ENCODE data around the gene ABHD2.
A peak's percentile ranks its signal among the peaks of the same experiment; 100 is the strongest.
"Not testable (repeated sequence)": the region's sequence is repeated elsewhere in the genome, so short reads cannot be mapped to it uniquely, and the experiment has no call there.

Gene ABHD2

DNA sequence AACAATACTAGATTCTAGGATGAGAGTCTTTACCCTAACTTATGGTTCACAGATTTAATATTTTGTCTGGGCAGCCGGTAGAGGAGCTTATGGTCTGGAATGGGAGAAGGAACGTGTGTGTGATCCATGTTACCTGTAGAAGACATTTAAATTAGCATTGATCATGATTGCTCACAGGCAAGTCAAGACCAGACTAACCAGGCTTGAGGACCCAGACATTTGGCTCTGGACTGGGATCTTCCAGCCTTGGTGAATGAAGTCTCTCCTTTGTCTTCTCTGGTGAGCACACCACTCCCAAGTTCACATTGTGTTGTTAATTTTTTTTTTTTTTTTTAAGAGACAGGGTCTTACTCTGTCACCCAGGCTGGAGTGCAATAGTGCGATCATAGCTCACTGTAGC, 11.7 kb downstream of the ABHD2 start:
- DNase-seq = no peak

DNA sequence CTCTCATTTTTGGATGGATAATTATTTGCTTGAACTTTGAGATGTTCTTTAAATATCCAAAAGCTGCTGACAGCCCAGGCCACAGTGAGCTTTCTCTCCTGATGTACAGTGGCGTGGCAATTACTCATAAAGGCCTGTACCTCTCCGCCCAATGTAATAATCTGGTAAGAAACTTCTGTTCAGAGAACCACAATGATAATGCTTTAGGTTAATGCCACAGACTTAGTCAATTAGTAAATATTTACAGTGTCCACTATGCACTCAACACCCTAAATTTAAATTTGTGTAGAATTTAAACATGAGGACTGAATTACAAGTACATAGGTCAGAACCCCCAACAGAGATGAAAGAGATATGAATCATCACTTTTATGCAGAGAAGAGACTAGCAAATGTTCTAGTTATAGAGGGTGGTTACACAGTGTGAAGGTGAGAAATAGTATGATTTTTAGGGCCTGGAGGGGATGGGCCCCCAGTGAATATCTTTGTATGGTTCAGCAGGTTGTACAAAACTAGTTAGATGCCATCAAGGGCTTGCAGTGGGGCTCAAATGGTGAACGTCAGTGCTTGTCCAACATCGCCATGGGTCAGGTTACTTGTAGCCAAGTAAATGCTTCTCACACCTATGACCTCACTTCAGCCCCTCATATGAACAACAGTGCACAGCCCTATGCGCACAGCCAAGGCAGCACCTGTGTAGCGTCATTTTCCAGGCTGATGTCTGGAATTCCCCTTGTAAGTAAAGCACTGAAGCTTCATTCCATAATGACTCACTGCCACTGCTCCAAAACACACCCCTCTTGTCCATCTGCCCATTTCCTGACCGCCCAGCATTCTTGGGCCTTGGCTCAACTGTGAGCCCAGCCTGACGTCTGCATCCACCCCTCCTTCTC, 13.3 kb downstream of the ABHD2 start:
- DNase-seq = no peak

DNA sequence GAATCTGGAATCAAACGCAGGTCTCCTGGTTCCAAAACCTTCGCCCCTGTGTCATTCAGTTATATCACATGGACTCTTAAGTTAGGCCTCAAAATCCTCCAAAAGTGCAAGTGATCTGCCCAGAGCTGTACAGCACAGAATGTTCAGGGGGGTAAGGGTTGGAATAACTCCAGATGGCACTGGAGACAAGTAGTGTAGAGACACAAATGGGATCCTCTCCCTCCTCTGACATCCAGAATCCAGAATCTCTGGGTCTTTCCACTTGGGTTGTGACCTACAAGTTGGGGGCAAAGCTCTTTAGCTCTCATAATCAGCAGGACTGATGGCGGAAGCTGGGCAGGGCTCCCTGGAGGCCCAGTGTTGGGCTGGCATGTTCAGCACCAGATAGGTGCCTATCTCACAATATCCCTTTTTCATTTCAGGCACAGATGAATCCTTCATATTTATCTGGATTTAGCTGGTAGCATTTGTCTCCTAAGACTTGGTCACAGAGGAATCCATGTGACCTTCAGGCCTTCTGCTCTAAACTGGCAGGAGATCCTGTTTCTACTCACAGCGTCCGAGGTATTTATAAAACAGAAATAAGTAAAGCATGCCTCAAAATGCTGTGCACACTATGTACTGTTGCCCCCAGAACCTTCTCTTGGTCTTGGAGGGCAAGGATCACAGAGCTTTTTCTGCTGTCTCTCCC, 15.4 kb downstream of the ABHD2 start:
- DNase-seq = no peak

DNA sequence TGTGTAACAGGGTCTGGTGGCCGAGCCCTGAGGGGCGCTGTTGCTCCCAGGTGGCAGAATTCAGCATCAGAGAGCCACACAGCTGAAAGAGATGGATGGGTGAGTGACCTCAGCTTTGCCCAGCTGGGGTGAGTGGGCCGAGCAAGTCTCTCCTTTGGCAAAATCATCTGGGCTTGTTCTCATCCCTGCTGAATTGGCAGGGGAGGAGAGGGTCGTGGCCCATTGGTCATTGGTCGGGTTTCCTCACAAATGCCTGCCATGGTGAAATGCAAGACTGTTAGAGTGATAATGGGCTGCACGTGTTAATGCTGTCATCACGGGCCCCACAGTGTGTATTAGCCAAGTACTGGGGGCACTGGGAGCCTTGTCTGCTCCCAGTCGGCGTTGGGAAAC, 15.9 kb downstream of the ABHD2 start:
- no peak for DNase-seq

DNA sequence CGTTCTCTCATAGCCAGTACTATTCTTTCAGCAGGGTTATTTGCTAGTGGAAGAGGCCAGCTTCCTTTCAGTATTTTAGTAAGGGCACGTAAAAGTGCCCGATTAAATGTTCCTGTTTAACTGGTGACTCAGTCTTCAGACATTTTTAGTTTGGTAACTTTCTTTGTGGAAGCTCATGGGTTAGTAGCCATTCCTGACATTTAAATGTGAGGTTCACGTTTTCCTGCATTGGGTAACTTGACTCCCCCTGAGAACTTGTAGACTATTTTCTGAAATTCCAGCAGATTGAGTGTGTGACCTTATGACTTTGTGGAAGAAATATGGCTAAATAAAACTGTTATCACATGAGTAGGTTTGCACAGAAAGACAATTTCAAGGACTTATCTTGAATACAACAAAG, 16.9 kb downstream of the ABHD2 start:
- DNase-seq = no peak

DNA sequence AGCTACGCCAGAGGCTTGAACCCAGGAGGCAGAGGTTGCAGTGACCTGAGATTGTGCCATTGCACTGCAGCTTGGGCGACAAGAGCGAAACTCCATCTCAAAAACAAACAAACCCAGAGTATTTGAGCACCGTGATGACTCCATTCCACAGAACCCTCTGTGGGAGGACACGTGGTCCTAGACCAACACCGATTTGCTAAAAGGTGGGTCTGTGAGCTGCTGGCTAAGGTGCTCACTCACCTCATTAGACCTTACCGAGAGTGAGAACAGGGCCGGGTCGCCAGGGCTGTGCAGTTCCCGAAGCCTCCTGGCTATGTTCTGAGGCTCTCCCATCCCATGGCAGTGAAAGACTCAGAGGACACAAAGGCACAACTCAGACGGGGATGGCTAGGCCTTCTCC, 17.9 kb downstream of the ABHD2 start:
- no peak for DNase-seq

DNA sequence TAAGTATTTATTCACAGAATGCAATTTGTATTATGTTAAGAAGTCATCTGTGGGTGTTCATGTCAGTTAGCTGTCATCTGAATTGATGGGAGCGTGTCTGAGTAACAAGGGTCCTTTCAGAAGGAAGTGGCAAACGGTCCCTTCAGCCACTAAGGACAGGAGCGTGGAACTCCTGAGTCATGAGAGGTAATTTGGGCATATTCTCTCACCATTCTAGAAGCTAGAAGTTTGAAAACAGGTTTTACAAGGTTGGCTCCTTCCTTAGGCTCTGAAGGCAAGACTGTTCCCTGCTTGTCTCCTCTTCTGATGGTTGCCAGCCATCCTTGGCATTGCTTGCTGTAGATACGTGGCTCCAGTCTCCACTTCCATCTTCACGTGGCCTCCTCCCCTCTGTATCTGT, 19.7 kb downstream of the ABHD2 start:
- DNase-seq = no peak

DNA sequence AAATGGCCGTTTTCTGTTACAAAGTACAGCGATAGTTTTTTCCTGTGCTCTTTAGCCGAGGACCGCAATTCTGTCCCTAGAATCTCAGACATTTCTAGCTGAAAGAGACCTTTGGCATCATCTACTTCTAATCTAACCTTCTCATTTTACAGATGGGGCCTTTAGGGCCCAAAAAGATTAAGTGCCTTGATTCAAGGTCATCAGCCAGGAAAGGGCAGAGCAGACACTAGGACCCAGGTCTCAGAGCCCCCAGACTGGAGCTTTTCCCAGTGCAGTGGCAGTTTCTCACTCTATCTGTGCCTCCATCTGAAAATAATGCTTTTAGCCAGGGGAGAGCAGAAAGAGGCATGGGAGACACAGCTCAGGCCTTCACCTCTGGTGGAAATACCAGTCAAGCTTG, 20.6 kb downstream of the ABHD2 start:
- DNase-seq = no peak

DNA sequence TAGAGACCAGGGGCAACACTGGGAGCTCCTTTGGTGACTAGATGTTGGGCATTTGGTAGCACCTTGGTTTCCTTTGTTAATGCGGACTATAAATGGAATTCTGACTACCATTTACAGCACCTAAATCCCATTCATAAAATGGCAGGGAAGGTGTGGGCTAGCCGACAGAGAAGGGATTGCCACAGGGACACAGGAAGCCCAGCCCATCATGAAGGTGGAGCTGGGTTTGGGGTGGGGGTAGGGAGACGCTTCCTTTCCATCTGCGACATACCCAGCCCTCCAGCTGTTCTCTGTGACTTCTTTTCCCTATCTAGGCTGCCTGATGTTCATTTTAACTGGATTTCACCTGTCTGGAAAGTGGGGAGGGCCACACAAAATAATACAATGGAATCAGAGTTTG, 21.0 kb downstream of the ABHD2 start:
- DNase-seq = no peak

DNA sequence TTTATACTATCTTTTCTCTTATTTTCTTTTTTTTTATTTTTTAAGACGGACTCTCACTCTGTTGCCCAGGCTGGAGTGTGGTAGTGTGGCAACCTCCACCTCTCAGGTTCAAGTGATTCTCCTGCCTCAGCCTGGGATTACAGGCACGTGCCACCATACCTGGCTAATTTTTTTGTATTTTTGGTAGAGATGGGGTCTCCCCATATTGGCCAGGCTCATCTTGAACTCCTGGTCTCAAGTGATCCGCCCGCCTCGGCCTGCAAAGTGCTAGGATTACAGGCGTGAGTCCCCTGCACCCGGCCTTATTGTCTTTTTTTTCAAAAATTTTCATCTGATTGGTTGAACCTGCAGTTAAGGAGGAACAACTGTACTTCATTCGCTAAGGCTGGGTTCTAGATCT, 21.8 kb downstream of the ABHD2 start:
- no peak for DNase-seq

DNA sequence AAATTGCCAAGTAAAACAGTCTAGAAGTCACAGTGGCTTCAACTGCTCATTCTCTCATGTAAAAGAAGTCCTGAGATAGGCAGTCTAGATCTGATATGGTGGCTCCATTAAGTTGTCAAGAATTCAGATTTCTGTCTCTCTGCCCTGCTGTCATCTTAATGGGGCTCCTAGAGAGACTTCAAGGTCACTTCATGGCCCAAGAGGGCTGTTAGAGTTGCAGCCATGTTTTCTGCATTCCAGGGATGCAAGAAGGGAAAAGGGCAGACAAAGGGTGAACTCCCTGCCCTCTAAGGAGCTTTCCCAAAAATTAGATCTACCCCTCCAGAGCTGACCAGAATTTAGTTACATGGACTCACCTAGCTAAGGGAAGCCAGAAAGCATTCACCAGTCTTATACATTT, 23.1 kb downstream of the ABHD2 start:
- no peak for DNase-seq

DNA sequence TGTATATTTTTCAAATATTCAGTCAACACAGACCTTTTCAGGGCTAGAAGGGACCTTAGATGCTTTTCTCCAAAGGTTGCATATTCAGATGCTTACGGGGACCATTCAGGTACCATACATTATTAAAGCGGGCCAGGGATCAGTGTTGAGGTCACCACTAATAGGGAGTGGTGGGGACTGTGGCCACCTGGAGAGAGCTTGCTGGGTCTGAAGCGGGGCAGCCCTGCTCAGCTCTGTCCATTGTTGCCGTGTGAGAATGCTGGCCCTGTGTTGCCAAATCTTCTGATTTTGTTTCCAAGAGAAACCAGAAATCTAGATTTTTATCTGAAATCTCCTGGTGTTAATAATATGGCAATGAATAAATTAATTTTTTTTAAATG, 23.7 kb downstream of the ABHD2 start:
- no peak for DNase-seq

DNA sequence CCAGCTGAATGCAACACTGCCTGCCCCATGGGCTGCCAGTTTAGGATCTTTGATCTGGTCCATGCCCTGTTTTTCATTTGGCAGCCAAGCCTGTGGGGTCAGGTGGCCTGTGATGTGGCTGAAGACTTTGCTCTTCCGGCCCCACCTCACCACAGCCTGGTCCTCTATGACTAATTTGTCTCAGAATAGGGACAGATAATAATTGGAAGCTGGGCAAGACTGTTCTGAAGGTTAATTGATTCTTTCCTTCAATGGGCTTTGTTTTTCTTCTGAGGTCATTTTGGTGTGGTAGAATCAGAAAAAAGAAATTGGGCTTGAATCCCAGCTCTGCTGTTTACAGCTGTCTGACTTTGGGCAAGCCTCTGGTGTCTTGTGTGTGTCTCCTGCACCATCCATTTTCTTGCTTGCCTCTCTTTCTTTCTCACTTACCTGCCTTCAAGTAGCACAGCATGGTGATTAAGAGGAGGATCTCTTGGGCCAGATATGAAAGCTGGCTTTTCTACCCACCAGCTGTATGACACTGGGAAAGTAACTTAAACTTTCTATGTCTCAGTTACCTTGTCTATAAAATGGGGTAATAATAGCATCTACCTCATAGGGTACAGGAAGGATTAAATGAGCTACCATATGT, 24.2 kb downstream of the ABHD2 start:
- DNase-seq = no peak

DNA sequence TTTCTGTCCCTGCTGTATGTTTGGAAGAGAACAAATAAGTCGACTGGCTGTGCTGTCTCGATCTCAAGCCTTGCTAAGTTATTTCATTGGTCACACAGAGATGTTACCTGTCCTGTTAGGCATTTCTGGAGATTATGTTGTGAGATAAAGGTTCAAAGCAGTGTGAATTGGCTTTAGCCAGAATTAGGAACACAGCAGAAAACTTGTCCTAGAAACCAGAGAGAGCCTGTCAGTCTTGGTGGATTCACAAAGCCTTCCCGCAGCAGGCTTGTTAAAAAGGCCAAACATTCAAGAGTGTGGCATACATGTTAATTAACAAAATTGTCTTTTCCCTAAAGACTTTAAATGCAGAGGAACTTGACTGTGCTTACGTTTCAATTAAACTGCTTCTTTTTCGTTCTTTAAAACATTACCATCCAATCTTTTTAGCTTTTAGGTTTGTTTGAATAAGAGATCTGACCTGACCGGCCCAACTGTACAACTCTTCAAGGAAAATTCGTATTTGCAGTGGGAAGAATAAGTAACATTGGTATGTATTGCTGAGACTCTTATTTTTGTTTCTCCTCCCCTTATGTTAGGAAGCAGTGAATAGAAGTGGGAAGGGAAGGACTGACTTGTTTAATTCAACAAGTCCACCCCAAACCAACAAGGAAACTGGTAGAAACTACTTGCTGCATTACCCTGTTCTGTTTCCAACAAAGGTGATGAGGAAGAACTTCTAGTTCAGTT, 25.2 kb downstream of the ABHD2 start:
- DNase-seq = no peak

DNA sequence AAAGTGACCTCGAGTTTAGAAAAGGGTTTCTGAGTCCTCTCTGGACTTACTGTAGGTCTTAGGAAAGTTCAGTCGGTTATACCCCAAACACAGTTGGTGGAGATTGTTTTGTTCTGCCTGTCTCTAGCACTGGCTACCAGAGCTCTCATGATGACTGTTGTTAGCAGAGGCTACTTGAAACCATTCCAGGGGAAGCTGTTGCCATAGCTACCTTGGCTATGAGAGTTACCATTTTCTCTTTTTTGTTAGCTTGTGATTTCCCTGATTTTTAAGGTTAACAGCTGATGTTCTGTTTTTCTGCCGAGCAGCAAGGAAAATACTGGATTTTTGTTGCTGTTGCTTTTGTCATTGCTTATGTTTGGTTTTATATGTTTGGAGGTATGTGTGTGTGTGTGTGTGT, 26.7 kb downstream of the ABHD2 start:
- DNase-seq = no peak

DNA sequence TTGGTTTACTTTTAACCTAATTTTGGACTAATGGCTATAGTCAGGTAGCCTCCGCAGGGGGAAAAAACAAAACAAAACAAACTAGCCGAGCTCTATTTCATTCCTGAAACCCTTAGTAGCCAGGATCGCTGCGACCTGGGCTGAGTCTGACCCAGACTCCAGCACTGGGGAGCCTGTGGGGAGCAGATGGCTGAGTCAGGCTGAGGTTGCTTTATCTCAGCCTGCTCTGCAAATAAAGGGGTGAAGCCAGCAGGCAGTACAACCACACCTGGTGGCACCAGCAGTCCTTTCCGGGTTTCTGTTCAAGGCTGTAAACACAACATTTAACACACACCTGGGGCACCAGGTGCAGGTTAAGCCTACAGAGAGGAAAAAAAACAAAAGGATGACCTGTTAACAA, 27.3 kb downstream of the ABHD2 start:
- DNase-seq = no peak

DNA sequence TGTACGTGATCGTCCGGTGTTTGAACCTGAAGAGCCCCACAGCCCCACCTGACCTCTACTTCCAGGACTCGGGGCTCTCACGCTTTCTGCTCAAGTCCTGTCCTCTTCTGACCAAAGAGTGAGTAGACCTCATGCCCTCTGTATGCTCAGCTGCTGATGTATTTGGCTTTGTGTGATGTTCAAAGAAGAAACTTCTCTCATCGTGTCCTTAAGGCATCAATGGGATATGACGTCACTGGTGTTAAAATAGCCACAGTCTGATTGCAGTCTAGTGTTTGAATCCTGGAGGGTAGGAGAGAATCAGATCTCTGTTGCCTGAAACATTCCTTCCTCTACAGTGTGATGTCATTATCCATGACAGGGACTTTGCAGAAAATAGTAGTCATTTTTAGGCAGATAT, 28.1 kb downstream of the ABHD2 start:
- DNase-seq = no peak

DNA sequence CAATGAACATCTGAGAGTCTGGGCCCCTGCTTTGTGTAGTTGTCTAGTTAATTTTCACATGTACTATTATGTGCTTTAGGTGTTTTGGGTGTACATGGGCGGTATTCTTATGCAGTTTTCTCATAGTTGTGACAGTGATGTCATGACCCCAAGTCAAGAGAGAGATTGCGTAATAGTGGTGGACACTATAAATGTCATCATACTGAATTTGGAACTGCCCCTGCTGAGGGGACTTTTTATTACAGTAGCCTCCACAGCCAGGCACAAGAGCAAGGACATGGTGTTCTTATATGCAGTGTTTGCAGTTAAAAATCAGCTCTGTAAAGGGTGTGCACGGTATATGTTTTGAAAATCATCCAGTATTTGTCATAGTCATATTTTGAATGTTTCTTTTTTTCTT, 29.5 kb downstream of the ABHD2 start:
- DNase-seq = no peak

DNA sequence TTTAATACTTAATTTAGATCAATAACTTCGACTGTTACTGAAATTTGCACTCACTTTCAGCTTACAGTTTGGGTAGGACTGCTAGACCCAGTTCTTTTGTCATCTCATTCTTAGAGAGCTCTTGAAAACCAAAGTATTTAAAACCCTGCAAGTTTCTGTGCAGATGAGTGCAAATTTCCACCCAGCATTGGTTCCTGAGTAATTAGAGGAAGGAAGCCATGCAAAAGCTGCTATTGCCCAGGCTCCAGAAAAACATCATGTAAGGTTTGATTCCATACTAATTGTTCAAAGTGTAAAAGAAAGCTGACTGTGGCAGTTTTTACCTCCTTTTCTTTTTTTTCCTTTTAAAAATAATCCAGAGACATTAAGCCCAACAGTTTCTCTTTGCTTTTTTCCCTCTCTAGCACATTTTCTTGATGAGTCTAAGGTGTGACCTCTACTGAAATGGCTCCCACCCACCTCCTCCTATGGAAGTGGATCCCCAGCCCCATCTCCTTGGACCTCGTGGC, 30.3 kb downstream of the ABHD2 start:
- DNase-seq = no peak

DNA sequence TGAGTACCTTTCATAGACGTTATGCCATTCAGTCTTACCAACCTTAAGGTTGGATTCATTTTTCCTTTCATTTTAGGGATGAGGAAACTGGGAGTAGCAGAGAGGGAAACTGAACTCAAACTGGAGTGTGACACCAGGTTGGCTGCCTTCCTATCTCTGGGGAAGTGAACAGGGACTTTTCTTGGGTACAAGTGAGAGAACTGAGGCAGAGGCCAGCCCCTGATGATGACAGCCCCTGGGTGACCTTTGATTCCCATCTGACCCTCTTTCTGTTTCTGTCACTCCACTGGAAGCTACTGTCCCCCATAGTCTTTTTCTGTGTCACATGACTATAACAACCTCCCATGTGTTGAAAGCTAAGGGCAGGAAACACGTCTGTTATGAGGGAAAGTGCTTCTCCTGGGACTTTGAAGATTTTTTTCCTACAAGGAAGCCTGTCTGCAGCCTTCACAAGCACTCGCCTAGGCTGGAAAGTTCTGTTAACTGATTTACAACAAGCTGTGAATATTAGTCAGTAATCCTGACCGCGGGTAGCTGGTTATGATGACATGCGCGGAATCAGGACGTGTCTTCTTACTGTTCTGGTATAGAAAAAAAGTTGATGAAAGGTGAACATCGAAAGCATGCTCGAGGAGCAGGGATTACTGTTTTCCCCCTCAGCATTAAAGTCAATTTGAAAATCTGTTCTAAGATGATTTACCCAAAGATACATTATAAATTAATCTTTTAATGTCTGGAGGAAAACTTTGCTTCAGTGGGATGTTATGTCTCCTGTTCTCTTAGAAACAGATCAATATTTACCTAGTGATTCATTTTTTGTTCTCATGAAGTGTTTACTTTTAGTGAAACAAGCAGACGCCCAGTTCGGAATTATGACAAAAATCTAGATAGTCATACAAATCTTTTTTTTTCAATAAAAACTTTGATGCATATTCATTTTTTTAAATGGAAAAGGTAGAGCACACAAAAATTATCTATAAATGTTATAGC, 31.5 kb downstream of the ABHD2 start:
- peak in 1 of 5 experiments; percentile 15 for DNase-seq

DNA sequence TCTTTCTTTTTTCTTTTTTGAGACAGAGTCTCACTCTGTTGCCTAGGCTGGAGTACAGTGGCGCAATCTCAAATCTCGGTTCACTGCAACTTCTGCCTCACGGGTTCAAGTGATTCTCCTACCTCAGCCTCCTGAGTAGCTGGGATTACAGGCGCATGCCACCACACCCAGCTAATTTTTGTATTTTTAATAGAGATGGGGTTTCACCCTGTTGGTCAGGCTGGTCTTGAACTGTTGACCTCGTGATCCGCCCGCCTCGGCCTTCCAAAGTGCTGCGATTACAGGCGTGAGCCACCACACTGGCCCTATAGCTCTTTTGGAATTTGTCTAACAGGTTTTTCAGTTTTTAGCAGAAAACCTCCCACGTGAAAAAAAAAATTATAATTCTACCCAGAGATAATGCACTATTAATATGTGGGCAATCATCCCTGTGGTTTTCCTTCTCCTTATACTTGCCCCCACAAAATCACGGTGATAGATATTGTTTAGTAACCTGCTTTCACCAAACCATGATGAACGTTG, 32.3 kb downstream of the ABHD2 start:
- not testable (repeated sequence) for DNase-seq

DNA sequence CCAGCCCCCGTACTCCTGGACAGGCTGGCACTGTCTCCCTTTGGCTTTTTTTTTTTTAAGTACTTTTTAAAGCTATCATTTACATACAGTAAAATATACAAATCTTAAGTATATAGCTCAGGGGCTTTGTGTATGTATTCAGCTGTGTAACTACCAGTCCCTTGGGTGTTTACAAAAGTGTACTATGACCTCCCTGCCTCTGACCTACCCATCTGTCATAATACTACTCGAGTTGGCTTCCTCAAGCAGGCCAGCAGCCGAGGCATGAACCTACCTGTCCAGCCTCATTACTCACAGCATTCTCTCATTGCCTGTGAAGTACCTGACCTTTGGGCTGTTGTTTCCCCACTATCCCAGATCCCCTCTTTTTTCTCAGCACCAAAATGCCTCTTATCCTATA, 33.2 kb downstream of the ABHD2 start:
- DNase-seq = no peak

Data from T-helper 2 cell (primary cell).